Measurements from ENCODE around the gene TNFRSF19.

DNA sequence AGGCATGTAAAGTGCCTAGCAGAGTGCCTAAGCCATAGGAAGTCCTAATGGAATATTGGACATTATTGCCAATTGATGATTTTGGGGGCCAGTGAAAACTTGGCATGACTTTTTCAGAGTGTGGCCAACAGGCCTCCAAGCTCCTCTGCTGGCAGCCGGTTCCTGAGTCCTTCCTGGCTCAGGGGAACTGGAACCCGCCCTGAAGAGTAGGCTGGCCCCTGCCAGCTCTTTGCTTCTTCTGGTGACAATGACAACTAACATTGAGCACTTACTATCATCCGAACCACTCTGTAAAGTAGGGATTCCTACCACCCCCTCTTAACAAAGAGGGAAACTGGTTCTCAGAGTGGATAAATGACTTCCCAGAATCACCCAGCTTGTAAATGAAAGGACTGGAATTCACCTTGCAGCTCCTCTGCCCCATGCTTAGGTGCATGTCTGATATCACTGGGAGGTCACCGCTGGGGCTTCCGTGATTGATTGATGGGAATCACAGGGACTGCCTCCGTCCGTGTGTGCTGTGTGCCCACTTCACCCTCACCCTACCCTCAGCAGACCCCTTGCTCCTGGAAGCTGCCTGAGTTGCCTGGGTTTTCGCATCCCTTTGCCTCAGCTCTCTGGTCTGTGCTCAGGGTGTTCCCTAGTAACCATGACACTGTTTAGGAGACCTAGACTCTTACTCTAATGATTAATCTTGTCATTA lies 50.6 kb downstream of the TNFRSF19 start:
- TF ChIP-seq ZNF274 (IDR thresholded peaks at IDR 0.05; ENCODE audit: low read depth, low read length) (no peak), YY1 (IDR thresholded peaks at IDR 0.05; ENCODE audit: insufficient read depth, insufficient read length) (no peak), SUZ12 (IDR thresholded peaks at IDR 0.05; ENCODE audit: extremely low read depth, insufficient read depth, insufficient read length) (no peak)

Measured in NT2/D1 (cell line).